Hepatocyte (in vitro differentiated cells): ENCODE measurements around the gene RABGAP1L. TPM values are rescaled to one million over a fixed set of nuclear protein-coding genes. Genes with fewer than 3 reads are reported as not detected.

Experiments used
- DNase-seq: peaks from one replicate; pipeline ENCODE4 v3.0.0-alpha.2; 2016; ENCODE audit warnings: low spot score
- H2AFZ ChIP-seq: fragments of 200-600 bp; sonication (generic); 2 replicates; pipeline ENCODE4 v1.6.0; 2016; ENCODE audit warnings: antibody characterized with exemption, mild to moderate bottlenecking
- H3K27ac ChIP-seq: fragments of 200-600 bp; sonication (generic); 2 replicates; pipeline ENCODE4 v1.5.1; 2016; ENCODE audit warnings: mild to moderate bottlenecking
- H3K27me3 ChIP-seq: fragments of 200-600 bp; sonication (generic); 2 replicates; pipeline ENCODE4 v1.6.1; 2016
- H3K36me3 ChIP-seq: fragments of 200-600 bp; sonication (generic); replicated peaks from 2 replicates; pipeline ENCODE4 v1.5.1; 2016; ENCODE audit warnings: low read depth; ENCODE audit not compliant: insufficient read depth
- H3K4me1 ChIP-seq: fragments of 200-600 bp; sonication (generic); 2 replicates; pipeline ENCODE4 v1.5.1; 2016; ENCODE audit warnings: mild to moderate bottlenecking, moderate library complexity; ENCODE audit not compliant: insufficient read depth
- H3K4me2 ChIP-seq: fragments of 200-600 bp; sonication (generic); 2 replicates; pipeline ENCODE4 v1.6.0; 2016
- H3K4me3 ChIP-seq: fragments of 200-600 bp; sonication (generic); 2 replicates; pipeline ENCODE4 v1.5.1; 2016; ENCODE audit warnings: mild to moderate bottlenecking
- H3K79me2 ChIP-seq: fragments of 200-600 bp; sonication (generic); 2 replicates; pipeline ENCODE4 v1.6.0; 2017; ENCODE audit warnings: mild to moderate bottlenecking
- H3K9me2 ChIP-seq: fragments of 200-600 bp; sonication (generic); replicated peaks from 2 replicates; pipeline ENCODE4 v1.6.0; 2017; ENCODE audit warnings: mild to moderate bottlenecking; ENCODE audit not compliant: insufficient read depth
- H3K9me3 ChIP-seq: fragments of 200-600 bp; sonication (generic); 2 replicates; pipeline ENCODE4 v1.5.1; 2016; ENCODE audit warnings: low read depth, mild to moderate bottlenecking
- H4K20me1 ChIP-seq: fragments of 200-600 bp; sonication (generic); 2 replicates; pipeline ENCODE4 v1.6.0; 2016; ENCODE audit warnings: mild to moderate bottlenecking; ENCODE audit not compliant: insufficient read depth, poor library complexity, severe bottlenecking
- CTCF ChIP-seq: fragments of 200-600 bp; sonication (generic); IDR thresholded peaks from 2 replicates; pipeline ENCODE4 v1.5.1; 2016; ENCODE audit warnings: antibody characterized with exemption, mild to moderate bottlenecking; ENCODE audit not compliant: poor library complexity
- EZH2 ChIP-seq: fragments of 200-600 bp; sonication (generic); IDR thresholded peaks from 2 replicates; pipeline ENCODE4 v1.6.1; 2016; ENCODE audit warnings: antibody characterized with exemption, mild to moderate bottlenecking, borderline replicate concordance
- EZH2phosphoT487 ChIP-seq: fragments of 200-600 bp; sonication (generic); IDR thresholded peaks from one replicate; pipeline ENCODE4 v1.6.1; 2018; ENCODE audit warnings: antibody characterized with exemption, mild to moderate bottlenecking, low read depth, moderate library complexity; ENCODE audit not compliant: unreplicated experiment, severe bottlenecking
- WGBS: methylation state at CpG from one replicate; pipeline ENCODE4 v1.1.6; 2016; ENCODE audit warnings: low lambda C conversion rate; ENCODE audit errors: missing lambda C conversion rate; 5-methylcytosine and 5-hydroxymethylcytosine counted together
- polyA plus RNA-seq: library from polyadenylated mRNA; unstranded; fragments of >200 nt; fragmentation: Nextera tagmentation; extraction: Ambion mirVana; gene quantifications from 2 replicates; pipeline ENCODE4 v1.2.1, GENCODE V29; 2016
- total RNA-seq: library from RNA; depleted of rRNA; stranded (reverse); fragments of >200 nt; gene quantifications from 2 replicates; pipeline ENCODE4 v1.2.3, GENCODE V29; 2014

RABGAP1L gene
- total and polyA plus RNA-seq, 2 experiments from 2014 or later = 15.0 to 41.8 TPM

DNA sequence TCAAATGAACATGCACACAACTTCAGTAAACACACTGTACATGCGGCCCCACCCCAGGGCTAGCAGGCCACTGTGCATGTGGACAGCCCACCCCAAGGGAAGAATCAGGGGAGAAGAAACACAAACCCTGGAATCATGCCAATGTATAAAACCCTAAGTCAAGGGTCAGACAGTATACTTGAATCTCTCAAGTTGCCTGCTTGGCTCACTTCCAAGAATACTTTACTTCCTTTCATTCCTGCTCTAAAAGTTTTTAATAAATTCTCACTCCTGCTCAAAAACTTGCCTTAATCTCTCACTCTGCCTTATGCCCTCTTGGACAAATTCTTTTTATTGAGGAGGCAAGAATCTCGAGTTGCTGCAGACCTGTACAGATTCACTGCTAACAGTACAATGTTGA lies 609.2 kb downstream of the RABGAP1L start:
- no peak overlapping the region for H3K4me2 ChIP-seq
- no peak for TF ChIP-seq EZH2
- TF ChIP-seq CTCF = no peak
- TF ChIP-seq EZH2phosphoT487 = no peak
- no peak overlapping the region for H3K27ac ChIP-seq
- no peak overlapping the region for H2AFZ ChIP-seq
- no peaks in the 10 kb centered on the region for H3K9me3 ChIP-seq
- DNase-seq = no peak
- no peaks in the 10 kb centered on the region for H3K27me3 ChIP-seq
- no peaks in the 10 kb centered on the region for H3K79me2 ChIP-seq
- no peaks in the 10 kb centered on the region for H3K9me2 ChIP-seq
- H3K4me3 ChIP-seq = no peak overlapping the region
- no peaks in the 10 kb centered on the region for H4K20me1 ChIP-seq
- H3K36me3 ChIP-seq = no peaks in the 10 kb centered on the region
- H3K4me1 ChIP-seq = peaks cover 9% of the 10 kb centered on the region
- WGBS = 63% methylated on average over 2 of the region's 2 CpGs

DNA sequence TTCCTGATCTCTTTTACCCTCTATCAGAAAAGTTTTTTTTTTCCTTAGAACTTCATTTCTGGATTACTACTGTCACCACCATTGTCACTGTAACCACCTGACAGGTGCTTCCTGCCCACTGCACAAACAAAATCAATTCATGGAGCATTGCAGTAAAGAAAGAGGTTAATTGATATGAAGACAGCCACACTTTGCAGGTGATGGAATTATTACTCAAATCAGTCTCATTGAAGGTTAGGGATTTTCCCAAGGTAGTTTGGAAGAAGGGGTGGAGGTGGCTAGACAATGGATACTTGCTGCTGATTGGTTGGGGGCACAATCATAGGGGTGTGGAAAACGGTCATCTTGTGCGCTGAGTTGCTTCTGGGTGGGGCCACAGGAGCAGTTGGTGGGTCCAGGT lies 609.6 kb downstream of the RABGAP1L start:
- no peaks in the 10 kb centered on the region for H3K9me2 ChIP-seq
- DNase-seq = no peak
- no peak overlapping the region for H3K4me2 ChIP-seq
- H2AFZ ChIP-seq = no peak overlapping the region
- no peaks in the 10 kb centered on the region for H3K79me2 ChIP-seq
- 90% methylated on average over 2 of the region's 2 CpGs for WGBS
- no peak overlapping the region for H3K4me3 ChIP-seq
- no peaks in the 10 kb centered on the region for H3K27me3 ChIP-seq
- H3K4me1 ChIP-seq = peaks cover 9% of the 10 kb centered on the region
- H3K27ac ChIP-seq = no peak overlapping the region
- no peaks in the 10 kb centered on the region for H3K36me3 ChIP-seq
- no peaks in the 10 kb centered on the region for H4K20me1 ChIP-seq
- TF ChIP-seq EZH2 (no peak), CTCF (no peak), EZH2phosphoT487 (no peak)
- H3K9me3 ChIP-seq = no peaks in the 10 kb centered on the region

- Histone ChIP-seq H3K4me1 (peaks cover 9% of the 10 kb centered on the region), H3K36me3 (no peaks in the 10 kb centered on the region), H3K9me3 (no peaks in the 10 kb centered on the region), H3K9me2 (no peaks in the 10 kb centered on the region), H3K4me2 (no peak overlapping the region), H3K79me2 (no peaks in the 10 kb centered on the region), H3K4me3 (no peak overlapping the region), H4K20me1 (no peaks in the 10 kb centered on the region), H2AFZ (no peak overlapping the region), H3K27me3 (no peaks in the 10 kb centered on the region), H3K27ac (no peak overlapping the region)
- TF ChIP-seq EZH2phosphoT487 (no peak), CTCF (peak; percentile 77)
- peak; percentile 53 for DNase-seq
These were observed 610.7 kb downstream of the RABGAP1L start for GRCh38 chr1:174769961-174770549.

- H4K20me1 ChIP-seq = no peaks in the 10 kb centered on the region
- no peak overlapping the region for H3K4me3 ChIP-seq
- no peaks in the 10 kb centered on the region for H3K9me3 ChIP-seq
- no peaks in the 10 kb centered on the region for H3K36me3 ChIP-seq
- no peaks in the 10 kb centered on the region for H3K79me2 ChIP-seq
- no peak overlapping the region for H3K27ac ChIP-seq
- H3K4me2 ChIP-seq = no peak overlapping the region
- H2AFZ ChIP-seq = no peak overlapping the region
- no peaks in the 10 kb centered on the region for H3K4me1 ChIP-seq
- H3K9me2 ChIP-seq = no peaks in the 10 kb centered on the region
- no peaks in the 10 kb centered on the region for H3K27me3 ChIP-seq
- no peak for DNase-seq
- TF ChIP-seq EZH2 (no peak), EZH2phosphoT487 (no peak), CTCF (no peak)
- WGBS = 80% methylated on average over 2 of the region's 2 CpGs
These were observed 616.3 kb downstream of the RABGAP1L start for GRCh38 chr1:174775621-174776020.
